ENCODE results near the gene PARD3.

PARD3 gene

GRCh38 chr10:34241226-34242000 is 573.7 kb downstream of the PARD3 start:
- Histone ChIP-seq H3K4me2 (ENCODE audit: insufficient read depth, low read length) (no peak overlapping the region), H2AFZ (ENCODE audit: low read depth, low read length) (no peak overlapping the region), H3K4me3 (ENCODE audit: low read depth in 1 of 2, low read length in 2 of 2) (no peak overlapping the region), H3K9ac (ENCODE audit: low read depth, low read length) (no peak overlapping the region), H3K79me2 (ENCODE audit: insufficient read depth, low read length) (no peaks in the 10 kb centered on the region), H3K27me3 (ENCODE audit: insufficient read depth, low read length, poor library complexity) (no peaks in the 10 kb centered on the region), H3K9me3 (ENCODE audit: insufficient read depth, low read length, severe bottlenecking) (no peaks in the 10 kb centered on the region), H4K20me1 (ENCODE audit: insufficient read depth, low read length) (no peaks in the 10 kb centered on the region), H3K27ac (ENCODE audit: low read length) (no peak overlapping the region), H3K4me1 (ENCODE audit: insufficient read depth, low read length) (peaks cover 22% of the 10 kb centered on the region), H3K36me3 (ENCODE audit: insufficient read depth, low read length) (no peaks in the 10 kb centered on the region)
- DNase-seq (no peak), ATAC-seq (ENCODE audit: insufficient read depth, low read depth) (no peak)
- TF ChIP-seq CTCF (IDR thresholded peaks at IDR 0.05; ENCODE audit: borderline replicate concordance, extremely low read depth, low read length, poor library complexity, severe bottlenecking) (no peak), EZH2 (IDR thresholded peaks at IDR 0.05; ENCODE audit: borderline replicate concordance, low read depth, low read length, severe bottlenecking) (no peak)

- peaks cover 22% of the 10 kb centered on the region for H3K4me1 ChIP-seq (ENCODE audit: insufficient read depth, low read length)
- H3K9ac ChIP-seq (ENCODE audit: low read depth, low read length): no peak overlapping the region
- H3K4me2 ChIP-seq (ENCODE audit: insufficient read depth, low read length): no peak overlapping the region
- no peaks in the 10 kb centered on the region for H3K9me3 ChIP-seq (ENCODE audit: insufficient read depth, low read length, severe bottlenecking)
- no peak overlapping the region for H3K4me3 ChIP-seq (ENCODE audit: low read depth in 1 of 2, low read length in 2 of 2)
- no peaks in the 10 kb centered on the region for H3K36me3 ChIP-seq (ENCODE audit: insufficient read depth, low read length)
- no peak overlapping the region for H2AFZ ChIP-seq (ENCODE audit: low read depth, low read length)
- no peaks in the 10 kb centered on the region for H3K79me2 ChIP-seq (ENCODE audit: insufficient read depth, low read length)
- TF ChIP-seq CTCF (IDR thresholded peaks at IDR 0.05; ENCODE audit: borderline replicate concordance, extremely low read depth, low read length, poor library complexity, severe bottlenecking) (no peak), EZH2 (IDR thresholded peaks at IDR 0.05; ENCODE audit: borderline replicate concordance, low read depth, low read length, severe bottlenecking) (no peak)
- no peak for DNase-seq
- no peaks in the 10 kb centered on the region for H3K27me3 ChIP-seq (ENCODE audit: insufficient read depth, low read length, poor library complexity)
- H3K27ac ChIP-seq (ENCODE audit: low read length): no peak overlapping the region
- ATAC-seq (ENCODE audit: insufficient read depth, low read depth): no peak
- no peaks in the 10 kb centered on the region for H4K20me1 ChIP-seq (ENCODE audit: insufficient read depth, low read length)
These were observed 575.1 kb downstream of the PARD3 start for GRCh38 chr10:34240039-34240438.

- TF ChIP-seq EZH2 (IDR thresholded peaks at IDR 0.05; ENCODE audit: borderline replicate concordance, low read depth, low read length, severe bottlenecking): no peak
- no peak for TF ChIP-seq CTCF (IDR thresholded peaks at IDR 0.05; ENCODE audit: borderline replicate concordance, extremely low read depth, low read length, poor library complexity, severe bottlenecking)
- no peaks in the 10 kb centered on the region for H3K36me3 ChIP-seq (ENCODE audit: insufficient read depth, low read length)
- no peak overlapping the region for H3K27ac ChIP-seq (ENCODE audit: low read length)
- no peak for DNase-seq
- H3K4me3 ChIP-seq (ENCODE audit: low read depth in 1 of 2, low read length in 2 of 2): no peak overlapping the region
- ATAC-seq (ENCODE audit: insufficient read depth, low read depth): no peak
- H3K79me2 ChIP-seq (ENCODE audit: insufficient read depth, low read length): no peaks in the 10 kb centered on the region
- H3K27me3 ChIP-seq (ENCODE audit: insufficient read depth, low read length, poor library complexity): no peaks in the 10 kb centered on the region
- H3K9ac ChIP-seq (ENCODE audit: low read depth, low read length): no peak overlapping the region
- H3K4me1 ChIP-seq (ENCODE audit: insufficient read depth, low read length): peaks cover 22% of the 10 kb centered on the region
- no peaks in the 10 kb centered on the region for H4K20me1 ChIP-seq (ENCODE audit: insufficient read depth, low read length)
- no peak overlapping the region for H2AFZ ChIP-seq (ENCODE audit: low read depth, low read length)
- no peak overlapping the region for H3K4me2 ChIP-seq (ENCODE audit: insufficient read depth, low read length)
- no peaks in the 10 kb centered on the region for H3K9me3 ChIP-seq (ENCODE audit: insufficient read depth, low read length, severe bottlenecking)
These were observed 577.1 kb downstream of the PARD3 start for GRCh38 chr10:34237898-34238455.
